NCI-H345 (cell line): ENCODE data around the gene CHST15.

ENCODE experiments used
- DNase-seq: peaks from one replicate; lab custom pipeline; 2025; lab: John Stamatoyannopoulos, UW

Gene CHST15

DNA sequence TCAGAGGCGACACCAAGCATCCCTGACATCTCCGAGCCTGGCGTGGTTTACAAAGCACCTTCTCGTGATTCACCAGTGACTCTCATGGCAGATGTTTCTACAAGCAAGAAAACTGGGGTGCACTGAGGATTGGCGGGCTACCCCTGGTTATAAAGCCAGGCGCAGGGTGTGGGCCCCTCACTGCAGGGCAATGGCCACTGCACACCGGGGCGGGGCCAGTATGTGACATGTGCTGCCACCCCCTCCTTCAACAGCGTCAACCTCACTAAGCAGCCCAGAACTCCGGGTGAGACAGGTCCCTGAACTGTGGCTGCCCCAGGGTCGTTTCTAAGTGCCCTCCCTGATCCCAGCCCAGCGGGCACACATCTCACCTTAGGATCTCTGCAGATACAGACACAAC lies 63.8 kb downstream of the CHST15 start:
- DNase-seq = no peak

DNA sequence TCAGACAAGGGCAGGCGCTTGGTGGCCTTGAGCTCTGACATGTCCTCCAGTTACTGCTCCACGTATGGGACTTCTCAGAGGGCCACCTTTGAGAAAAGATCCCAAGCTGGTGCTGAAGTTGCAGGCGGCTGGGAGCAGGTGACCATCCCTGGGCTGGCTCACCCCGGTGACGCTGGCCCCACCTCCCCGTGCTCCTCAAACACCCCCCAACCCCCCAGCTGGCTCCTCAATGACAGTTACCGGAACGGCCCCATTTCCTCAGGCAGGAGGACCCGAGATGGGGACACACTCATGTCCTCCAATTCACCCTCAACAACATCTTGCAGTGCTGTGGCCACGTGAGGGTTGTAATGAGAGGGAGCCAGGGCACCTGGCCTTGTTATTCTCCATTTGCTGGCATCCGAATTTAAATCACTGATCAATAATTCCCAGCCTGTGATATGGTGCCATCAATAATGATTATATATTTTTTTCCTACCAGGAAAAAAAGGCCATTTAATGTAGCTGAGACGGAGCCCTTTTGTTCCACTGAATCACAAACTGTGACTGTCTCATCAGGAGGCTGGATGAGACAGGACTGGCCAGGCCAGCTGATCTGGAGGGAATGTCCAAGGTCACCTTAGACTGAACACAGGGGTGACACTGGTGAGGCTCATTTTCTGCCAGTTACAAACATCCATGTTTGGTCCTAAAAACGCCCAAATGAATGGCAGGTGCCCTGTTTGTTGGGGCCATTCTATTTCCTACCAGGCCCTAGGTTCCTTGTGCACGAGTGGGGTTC lies 64.5 kb downstream of the CHST15 start:
- no peak for DNase-seq

DNA sequence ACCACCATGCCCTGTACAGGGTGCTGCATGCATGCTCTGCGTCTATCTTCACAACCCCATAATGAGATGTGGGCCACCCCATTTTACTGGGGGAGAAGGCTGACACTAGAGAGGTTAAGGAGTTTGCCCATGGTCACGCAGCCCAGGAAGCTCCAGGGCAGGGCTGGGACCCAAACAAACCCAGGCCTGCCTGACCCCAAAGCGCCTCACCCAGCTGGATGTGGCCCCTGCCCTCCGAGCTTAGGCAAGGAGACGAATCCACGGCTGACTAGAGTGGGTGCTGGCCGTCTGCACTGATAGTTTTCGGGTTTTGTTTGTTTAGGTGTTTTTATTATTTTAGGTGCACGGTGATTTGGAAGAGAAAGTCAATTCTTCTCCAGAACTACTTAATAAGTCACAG lies 65.7 kb downstream of the CHST15 start:
- DNase-seq = no peak

DNA sequence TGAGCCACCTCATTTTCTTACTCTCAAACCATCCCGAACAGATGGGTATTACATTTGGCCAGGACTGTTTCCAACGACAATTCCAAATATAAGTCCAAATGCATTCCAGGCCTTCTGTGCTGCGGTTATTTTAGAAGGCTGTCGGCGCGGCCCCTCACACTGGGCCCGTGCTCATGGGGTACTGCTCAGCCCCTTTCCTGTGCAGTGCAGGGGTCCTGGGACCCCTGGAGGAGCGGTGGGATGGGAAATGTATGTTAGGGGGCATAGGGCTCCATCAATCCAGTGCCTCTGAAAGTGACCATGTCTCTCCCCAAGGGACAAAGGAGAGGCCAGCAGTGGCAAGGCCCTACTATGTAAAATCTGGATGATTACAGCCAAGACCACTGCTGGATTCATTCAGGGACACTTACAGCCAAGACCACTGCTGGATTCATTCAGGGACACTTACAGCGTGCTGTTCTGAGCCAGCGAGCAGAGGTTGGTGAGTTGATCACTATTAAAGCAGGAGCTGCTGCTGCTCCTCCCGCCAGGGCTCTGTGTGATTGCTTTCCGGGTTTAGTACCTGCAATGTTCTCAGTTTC lies 66.3 kb downstream of the CHST15 start:
- no peak for DNase-seq

DNA sequence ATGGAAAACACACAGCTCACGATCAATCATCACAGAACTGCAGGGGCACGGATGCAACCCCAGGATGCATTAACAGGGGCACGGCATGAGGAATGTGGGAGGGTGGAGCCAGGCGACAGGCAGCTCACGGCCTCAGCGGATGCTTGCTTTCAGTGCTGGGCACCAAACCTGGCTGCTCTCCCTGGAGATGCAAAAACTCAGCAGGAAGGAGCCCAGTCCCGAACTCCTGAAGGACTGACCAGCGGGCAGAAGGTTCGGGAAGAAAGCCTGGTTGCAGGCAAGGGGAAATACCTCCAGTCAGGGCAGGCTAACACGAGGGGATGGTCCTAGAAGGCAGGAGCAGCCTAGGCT lies 66.8 kb downstream of the CHST15 start:
- DNase-seq = no peak

DNA sequence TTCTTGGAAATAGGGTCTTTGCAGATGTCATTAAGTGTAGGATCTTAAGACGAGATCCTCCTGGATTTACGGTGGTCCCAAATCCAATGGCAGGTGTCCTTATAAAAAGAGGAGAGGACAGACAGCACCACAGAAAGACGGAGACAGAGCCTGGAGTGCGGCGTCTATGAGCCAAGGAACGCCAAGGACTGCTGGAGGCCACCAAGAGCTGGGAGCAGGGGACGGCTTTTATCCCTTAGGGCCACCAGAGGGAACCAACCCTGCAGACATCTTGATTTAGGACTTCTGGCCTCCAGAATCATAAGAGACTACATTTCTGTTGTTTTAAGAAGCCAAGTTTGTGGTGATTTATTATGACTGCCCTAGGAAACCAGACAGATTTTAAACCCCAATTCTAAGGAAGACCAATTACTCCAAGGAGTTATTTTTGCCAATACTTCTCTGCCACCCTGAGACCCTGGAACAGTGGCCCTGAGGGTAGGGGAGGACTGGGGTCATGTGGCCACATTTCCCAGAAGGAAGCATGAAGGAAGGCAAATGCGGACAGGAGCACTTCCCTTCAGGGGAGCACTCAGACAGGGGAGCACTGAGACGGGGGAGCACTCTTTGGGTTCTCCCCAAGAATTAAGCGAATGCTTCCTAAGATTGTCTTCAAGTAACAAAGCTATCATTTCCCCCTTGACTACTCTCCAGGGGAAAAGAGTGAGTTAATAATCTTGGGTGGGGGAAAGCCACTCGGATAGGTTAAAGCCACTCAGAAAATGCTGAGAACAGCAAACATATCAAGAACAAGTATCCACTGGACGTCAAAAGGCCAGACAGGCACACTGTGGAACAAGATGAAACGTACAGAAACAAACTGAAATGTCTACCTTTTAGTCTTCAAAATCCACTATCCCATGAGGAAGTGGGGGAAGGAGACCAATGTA lies 67.5 kb downstream of the CHST15 start:
- no peak for DNase-seq

DNA sequence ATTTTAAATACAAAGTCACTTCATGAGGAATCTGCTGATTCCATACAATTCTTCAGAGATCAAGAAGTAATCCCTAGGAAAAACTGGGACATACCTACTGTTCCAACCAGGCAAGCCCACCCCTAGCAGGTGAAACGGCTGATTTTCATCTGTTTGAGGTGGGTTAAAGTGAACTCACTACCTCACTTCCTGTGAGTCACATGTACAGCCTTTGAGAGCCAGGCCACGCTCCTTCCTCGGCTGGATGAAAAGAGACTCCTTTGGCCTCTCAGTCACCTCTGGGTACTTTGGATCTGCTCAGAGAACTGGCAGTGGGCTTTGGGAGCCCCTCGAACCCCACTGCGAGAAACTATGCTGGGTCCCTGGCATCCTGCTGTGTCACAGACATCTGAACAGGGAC lies 68.2 kb downstream of the CHST15 start:
- DNase-seq = no peak

DNA sequence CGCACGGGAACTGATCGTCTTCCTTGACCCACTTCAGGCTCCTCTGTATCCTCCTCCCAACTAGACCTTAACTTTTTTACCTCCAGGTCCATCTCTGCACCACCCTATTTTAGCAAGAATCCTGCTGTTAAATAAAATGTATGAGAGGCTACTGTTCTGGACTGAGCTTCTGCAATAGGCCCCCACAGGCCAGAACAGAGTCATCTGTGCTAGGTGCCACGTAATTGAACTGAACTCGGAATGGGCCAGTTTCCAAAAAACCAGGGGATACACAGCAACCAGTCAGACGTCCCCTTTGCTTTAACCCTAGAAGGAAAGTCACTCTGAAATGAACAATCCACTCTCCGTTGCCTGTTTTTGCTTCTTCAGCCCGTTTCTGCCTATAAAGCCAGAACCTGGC lies 71.3 kb downstream of the CHST15 start:
- no peak for DNase-seq

DNA sequence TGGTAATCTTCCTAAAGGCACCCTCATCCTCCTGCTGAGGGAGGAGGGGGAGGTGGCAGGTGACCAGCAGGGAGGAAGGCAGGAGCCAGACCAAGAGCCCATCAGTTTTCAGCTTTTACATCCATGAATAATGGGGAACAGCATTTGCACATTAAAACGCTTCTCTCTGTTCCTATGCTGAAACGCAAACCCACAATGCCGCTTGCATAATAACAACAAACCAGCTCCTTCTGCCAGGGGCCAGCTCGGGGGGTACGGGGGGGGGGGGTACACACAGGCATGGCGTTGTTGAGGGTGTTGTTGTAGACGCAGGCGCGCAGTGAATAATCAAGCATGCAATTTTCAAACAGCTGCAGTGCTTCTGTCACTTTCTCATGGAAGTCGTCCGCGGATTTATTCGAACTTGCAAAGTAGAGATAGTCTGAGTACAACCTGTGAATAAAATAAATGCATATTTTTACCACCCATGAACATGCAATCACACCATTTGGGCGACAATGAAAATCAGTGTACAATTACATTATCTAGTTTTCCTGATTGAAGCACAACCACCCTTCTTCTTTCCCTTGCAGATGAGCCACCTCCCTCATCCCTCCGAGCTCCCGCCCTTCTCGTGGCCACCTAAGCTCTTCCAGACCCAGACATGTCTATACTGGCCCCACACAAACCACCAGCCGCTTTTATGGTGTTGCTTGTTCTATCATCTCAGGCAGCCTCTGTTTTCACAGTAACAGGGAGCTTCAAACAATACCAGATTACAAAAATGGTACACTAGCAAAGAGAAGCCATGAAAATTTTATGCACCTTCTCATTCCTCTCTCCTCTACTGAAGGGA lies 72.2 kb downstream of the CHST15 start:
- peak; percentile 45 for DNase-seq

DNA sequence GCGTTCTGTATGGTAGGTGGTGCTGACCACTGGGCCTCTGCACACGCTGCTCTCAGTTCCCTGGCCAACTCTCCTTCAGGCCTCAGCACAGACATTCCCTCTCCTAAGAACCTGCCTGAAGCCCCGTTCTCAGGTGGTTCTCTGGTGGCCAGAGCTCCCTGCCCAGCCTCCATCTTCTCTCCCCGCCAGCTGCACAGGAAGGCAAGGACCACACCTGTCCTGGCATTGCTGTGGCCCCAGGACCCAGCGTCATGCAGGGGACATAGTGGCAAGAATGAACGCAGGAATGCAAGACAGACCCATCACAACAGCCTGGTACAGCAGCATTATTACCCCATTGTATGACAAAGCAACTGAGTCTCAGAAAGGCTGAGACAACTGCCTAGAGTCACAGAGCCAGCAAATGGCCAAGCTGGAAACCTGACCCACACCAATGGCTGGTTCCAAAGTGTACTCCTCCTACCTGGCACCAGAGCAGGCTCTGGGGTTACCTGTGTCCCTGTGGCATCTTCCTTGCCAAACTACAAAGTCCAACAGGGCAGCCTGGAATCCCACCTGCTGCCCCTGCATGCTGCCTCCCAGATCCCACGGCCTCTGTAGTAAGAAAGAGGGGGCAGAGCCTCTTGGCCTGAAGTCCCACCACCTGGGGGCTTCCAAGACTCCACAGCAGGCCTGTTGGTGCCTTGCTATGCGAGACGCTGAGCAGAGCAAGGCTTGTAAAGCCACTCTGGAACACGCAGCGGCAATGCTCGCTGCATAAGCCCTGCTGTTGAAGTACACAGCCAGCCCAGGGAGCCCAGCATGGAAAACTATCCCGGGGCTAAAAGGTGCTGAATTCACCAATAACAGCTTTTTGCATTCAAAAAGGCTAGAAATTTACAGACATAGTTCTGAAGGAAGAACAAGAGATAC lies 73.3 kb downstream of the CHST15 start:
- DNase-seq = no peak

DNA sequence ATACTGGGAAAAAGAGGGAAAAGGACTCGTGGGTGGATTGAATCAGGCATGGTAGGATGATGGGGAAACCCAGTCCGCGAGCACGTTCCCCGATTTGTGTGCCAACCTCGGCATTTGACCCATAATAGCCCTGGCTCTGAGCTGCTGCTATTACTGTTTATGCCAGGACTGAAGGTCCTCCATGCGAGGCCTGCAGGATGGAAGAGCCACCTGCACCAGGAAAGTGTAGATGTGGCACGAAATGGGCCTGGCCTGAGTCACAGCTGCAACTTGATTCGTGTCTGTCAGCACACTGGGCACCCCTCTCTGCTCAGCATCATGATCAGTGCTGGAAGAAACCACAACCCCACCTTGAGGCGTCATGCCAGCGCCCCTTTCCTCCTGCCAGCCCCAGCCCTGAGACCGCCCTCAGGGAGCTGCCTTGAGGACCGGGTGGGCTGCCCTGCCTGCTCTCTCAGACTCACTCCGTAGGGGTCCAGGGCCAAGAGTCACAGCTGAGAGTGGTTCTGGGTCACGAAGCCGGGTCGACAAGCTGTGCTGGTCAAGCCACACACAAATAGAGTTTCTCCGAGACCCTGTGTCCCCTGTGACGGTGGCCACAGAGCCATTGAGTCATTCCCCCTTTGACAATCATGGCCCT lies 74.4 kb downstream of the CHST15 start:
- DNase-seq = no peak

DNA sequence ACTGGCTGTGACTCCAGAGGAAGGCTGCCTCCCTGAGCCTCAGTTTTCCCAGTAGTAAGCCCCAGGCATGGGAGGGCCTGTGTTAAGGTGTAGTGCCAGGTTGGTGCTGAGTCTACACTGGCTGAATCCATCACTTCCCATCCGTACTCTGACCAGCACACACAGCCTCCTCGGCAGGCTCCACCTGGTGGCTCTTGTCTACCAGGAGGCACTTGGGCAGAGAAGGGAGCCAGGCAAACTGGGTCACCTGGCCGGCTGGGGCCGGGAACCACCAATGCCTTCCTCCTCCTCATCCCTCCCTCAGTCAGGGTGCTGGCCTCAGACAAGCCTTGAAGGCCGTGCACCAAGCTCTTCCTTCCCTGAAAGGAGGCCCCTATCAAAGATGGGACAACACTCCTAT lies 75.7 kb downstream of the CHST15 start:
- DNase-seq = no peak

DNA sequence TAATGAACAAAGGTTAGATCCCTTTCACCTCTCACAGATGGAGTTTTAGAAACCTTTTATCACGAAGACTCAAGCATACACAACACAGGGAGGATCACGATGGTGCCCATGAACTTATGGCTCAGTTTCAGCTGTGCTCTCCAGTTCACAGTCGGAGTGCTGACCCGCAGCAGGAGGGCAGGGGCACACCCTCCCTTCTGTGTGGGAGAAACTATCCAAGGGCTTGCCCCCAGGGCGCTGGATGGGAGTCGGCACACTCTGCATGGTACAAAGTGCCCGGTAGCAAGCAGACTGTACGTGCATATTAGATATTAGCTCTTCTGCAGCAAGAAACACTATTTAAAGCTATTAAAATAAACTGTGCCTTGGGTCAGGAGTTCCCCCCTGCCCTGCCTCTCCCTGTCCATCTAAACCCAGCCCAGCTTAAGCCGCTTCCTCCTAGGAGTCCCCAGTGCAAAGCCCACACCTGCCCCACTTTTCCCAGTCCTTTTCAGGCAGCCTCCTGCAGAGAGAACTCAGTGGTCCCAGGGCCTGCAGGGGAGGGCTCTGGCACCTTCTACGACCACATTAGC lies 76.5 kb downstream of the CHST15 start:
- no peak for DNase-seq

DNA sequence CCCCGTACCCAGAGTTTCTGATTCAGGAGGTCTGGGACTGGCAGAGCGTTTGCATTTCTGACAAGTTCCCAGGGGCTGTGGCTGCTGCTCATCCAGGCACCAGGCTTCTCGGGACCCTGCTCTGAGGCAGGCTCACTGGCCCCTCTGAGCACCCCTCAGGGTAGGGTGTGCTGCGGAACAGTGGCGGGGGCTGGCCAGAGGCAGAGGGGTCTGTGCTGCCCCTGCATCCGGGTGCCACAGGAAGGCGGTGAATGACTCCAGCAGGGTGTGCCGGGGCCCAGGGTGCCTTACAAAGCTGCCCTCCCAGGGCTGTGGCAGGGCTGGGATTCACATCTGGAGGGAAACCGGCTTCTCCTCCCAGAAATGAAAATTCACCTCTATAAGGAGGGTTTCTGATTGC lies 77.4 kb downstream of the CHST15 start:
- no peak for DNase-seq

DNA sequence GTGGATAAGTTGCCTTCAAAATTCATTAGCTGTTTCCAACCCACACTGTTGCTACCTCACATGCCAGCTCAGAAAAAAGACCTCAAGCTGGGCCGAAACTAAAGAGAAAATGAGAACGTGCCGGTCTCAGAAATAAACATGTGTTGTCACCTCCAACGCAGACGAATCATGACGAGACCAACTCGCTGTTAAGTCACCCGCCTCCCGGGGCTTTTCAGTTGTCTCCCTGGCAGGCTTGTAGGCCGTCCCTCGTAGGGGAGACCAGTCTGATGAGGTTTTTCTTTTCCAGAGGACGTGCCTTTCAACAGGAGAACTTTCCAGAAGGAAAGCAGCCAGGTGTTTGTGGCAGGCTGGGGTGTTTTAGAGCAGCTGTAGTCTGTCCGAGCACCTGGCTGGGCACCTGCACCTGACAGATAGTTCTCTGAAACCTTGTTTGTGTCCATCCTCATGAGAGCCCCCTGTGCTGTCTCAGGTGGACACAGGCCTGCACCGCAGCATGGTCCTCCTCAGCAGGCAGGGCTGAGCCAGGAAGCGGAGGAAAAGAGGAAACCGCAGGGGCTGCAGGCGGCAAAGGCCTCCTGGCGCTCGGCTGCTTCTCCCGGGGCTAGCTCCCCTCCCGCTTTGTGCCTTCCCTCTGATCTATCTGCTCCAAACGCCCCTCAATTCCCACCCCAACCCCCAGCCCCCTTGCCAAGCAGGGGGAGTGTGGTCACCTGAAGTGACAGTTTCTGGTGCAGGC lies 78.8 kb downstream of the CHST15 start:
- DNase-seq = no peak

DNA sequence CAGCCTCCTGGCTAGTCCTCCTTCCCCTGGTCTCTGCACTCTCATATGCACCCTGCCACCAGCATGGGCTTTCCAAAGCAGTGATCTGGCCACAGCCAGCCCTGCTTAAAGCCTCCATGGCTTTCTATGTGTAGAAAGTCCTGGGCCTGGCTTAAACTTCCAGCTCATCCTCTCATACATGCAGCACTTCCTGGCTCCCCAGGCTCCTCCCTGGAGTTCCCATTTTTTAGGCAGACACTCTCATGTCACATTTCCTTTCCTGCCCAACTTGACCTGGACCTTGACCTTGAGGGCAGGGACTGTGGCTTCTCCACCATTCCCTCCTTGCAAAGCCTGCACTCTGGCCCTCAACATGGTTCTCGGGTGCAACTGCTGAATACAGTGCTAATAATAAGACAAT lies 79.5 kb downstream of the CHST15 start:
- no peak for DNase-seq

DNA sequence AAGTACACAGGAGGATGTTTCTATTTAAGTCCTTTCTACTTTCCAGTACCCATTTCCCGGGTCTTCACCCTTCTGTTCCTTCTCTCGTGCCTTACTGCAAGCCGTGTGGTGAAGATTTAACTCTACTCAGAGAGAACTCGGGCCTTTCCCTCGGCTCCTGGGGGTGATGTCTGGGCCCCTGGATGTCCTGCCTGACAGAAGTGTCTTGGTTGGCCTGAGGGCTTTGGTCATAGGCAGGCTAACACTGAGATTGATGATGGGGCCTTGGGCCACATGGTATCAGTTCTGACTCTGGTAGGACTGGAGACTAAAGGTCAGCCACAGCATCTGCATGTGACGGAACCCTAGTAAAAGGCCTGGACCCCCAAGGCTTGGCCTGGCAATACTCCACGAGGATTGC lies 80.4 kb downstream of the CHST15 start:
- DNase-seq = no peak

DNA sequence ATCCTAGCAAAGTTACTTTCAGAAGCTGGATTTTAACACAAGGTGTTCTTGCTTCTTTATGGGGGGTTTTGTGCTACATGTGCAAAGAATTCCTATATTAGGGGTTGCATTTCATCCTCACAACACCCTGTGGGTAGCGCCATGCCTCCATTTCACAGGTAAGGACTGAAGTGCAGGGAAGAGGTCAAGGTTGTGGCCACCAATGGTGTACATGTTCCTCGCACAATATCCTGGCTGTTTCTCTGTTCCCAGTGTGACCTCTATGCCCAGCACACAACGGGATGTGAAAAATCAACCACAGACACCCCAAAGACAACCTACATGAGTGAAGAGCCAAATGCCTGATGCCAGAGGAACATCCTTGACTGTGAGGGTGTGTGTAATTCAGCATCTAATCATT lies 80.8 kb downstream of the CHST15 start:
- no peak for DNase-seq

DNA sequence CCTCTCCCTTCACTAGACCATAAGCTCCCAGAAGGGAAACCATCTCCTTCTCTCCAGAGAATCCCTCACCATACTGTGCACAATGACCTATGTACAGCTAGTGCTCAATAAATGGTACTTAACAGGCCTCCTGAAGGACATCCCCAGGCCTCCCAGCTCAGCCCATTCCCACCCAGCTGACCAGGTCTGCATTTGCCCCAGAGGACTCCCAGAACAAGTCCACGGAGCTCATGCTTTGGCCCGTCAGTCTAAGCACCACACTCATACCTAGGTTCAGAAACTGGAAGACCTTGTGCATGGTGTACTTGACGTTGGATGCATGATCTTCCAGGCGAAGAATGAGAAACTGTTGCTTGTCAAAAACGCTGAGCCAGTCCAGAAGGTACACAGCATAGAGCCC lies 81.3 kb downstream of the CHST15 start:
- DNase-seq = no peak

DNA sequence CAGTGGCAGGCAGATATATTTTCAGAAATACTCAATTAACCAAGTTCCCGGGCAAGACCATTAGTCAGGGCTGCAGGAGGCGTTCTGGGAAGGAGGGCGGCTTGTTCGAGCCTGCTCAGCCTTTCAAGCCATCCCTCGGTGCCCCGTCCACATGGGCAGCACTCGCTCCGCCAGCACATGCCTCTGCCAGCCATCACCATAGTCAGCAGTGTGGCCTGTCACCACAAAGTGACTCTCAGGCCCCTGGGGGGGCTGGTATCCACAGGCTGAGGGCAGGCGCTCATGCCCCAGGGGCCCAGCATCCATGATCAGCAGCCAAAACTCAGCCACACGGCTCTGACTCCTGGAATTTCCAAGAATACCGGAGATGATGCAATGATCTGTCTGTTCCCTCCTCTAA lies 81.9 kb downstream of the CHST15 start:
- no peak for DNase-seq
